Endothelial cell of umbilical vein (primary cell): ENCODE measurements around the gene GOLGA6L9. TPM values are rescaled to one million over a fixed set of nuclear protein-coding genes. Genes with fewer than 3 reads are reported as not detected.
"Not testable (repeated sequence)": the region's sequence is repeated elsewhere in the genome, so short reads cannot be mapped to it uniquely, and the experiment has no call there.

Source experiments
- BruUV-seq: library from RNA; stranded (reverse); fragments of 400-500 nt; replicated peaks from 2 replicates; lab custom pipeline; 2021; lab: Mats Ljungman, UMichigan
- CTCF ChIA-PET: fragments of 300-600, 350-600 bp; sonication (Branson Sonifier 250); formaldehyde crosslinking; loops from one replicate; lab custom pipeline; 2021; ENCODE audit warnings: antibody characterized with exemption, inconsistent platforms; lab: Charles Lee
- POLR2A ChIA-PET: fragments of 300-600, 350-600 bp; sonication (Branson Sonifier 250); formaldehyde crosslinking; loops from one replicate; lab custom pipeline; 2021; ENCODE audit warnings: antibody characterized with exemption, inconsistent platforms; lab: Charles Lee
- DNase-seq: peaks from one replicate; pipeline ENCODE4 v3.0.0-alpha.2; 2011; ENCODE audit warnings: low read depth, low spot score
- FAIRE-seq: peaks from 2 replicates; lab custom pipeline; 2011; peaks lifted over from hg19 to GRCh38; lab: Jason Lieb, UNC
- H2AFZ ChIP-seq: 2 replicates; pipeline ENCODE4 v1.6.0; 2012; ENCODE audit warnings: low read depth, low read length, control low read depth, inconsistent platforms
- H3K27ac ChIP-seq: 2 replicates; pipeline ENCODE4 v1.5.1; 2011; ENCODE audit warnings: low read depth, mild to moderate bottlenecking, control low read depth, low read length, moderate library complexity; ENCODE audit not compliant: insufficient read depth
- H3K27me3 ChIP-seq, 2 experiments: 2 replicates each; pipeline versions ENCODE4 v1.6.0 to v1.6.1; 2011; ENCODE audit warnings: low read length in 2 of 2, mixed read lengths in 1 of 2; ENCODE audit not compliant: control insufficient read depth in 2 of 2, insufficient read depth in 2 of 2
- H3K36me3 ChIP-seq, 2 experiments: 2 replicates in 1 of 2; 3 replicates in 1 of 2; pipeline ENCODE4 v1.5.1; 2011; ENCODE audit warnings: low read length in 2 of 2, mild to moderate bottlenecking in 1 of 2, moderate library complexity in 1 of 2; ENCODE audit not compliant: control insufficient read depth in 2 of 2, insufficient read depth in 2 of 2; ENCODE audit errors: extremely low read depth in 1 of 2
- H3K4me1 ChIP-seq: 3 replicates; pipeline ENCODE4 v1.5.1; 2011; ENCODE audit warnings: mild to moderate bottlenecking, low read length; ENCODE audit not compliant: control insufficient read depth, insufficient read depth; ENCODE audit errors: extremely low read depth
- H3K4me2 ChIP-seq: 2 replicates; pipeline ENCODE4 v1.6.1; 2011; ENCODE audit warnings: low read length, control low read depth, mixed read lengths; ENCODE audit not compliant: insufficient read depth
- H3K4me3 ChIP-seq, 3 experiments: fragments of 200-600 bp in 1 of 3; sonication (generic), shearing (Covaris generic) in 1 of 3; replicated peaks in 1 of 3; 2 replicates each; pipeline ENCODE4 v1.5.1; 2011 to 2016; ENCODE audit warnings: control low read depth in 3 of 3, low read length in 3 of 3, mild to moderate bottlenecking in 2 of 3, inconsistent platforms in 1 of 3, low read depth in 1 of 3, moderate library complexity in 1 of 3; ENCODE audit not compliant: insufficient read depth in 1 of 3
- H3K79me2 ChIP-seq: 2 replicates; pipeline ENCODE4 v1.6.0; 2012; ENCODE audit warnings: low read length, inconsistent platforms; ENCODE audit not compliant: control insufficient read depth, insufficient read depth
- H3K9ac ChIP-seq: replicated peaks from 2 replicates; pipeline ENCODE3; 2011; ENCODE audit warnings: low read length, control low read depth; ENCODE audit not compliant: insufficient read depth; ENCODE audit errors: extremely low read depth
- H3K9me1 ChIP-seq: replicated peaks from 3 replicates; pipeline ENCODE4 v1.6.0; 2011; ENCODE audit warnings: mild to moderate bottlenecking, low read length; ENCODE audit not compliant: control insufficient read depth, insufficient read depth; ENCODE audit errors: extremely low read depth
- H3K9me3 ChIP-seq: replicated peaks from 2 replicates; pipeline ENCODE4 v1.5.1; 2012; ENCODE audit warnings: low read length, inconsistent platforms; ENCODE audit not compliant: control insufficient read depth, insufficient read depth
- H4K20me1 ChIP-seq: replicated peaks from 2 replicates; pipeline ENCODE3; 2011; ENCODE audit warnings: mild to moderate bottlenecking, low read length; ENCODE audit not compliant: control insufficient read depth, insufficient read depth; ENCODE audit errors: extremely low read depth
- EZH2 ChIP-seq: IDR thresholded peaks from 2 replicates; pipeline ENCODE4 v1.6.1; 2012; ENCODE audit warnings: borderline replicate concordance, low read depth, mild to moderate bottlenecking, moderate library complexity, low read length, inconsistent platforms; ENCODE audit not compliant: severe bottlenecking
- FOS ChIP-seq: IDR thresholded peaks from 2 replicates; pipeline ENCODE4 v1.6.1; 2011; ENCODE audit warnings: mild to moderate bottlenecking, low read length, moderate library complexity, borderline replicate concordance; ENCODE audit not compliant: insufficient read depth
- GATA2 ChIP-seq: IDR thresholded peaks from 2 replicates; pipeline ENCODE4 v1.7.0; 2011; ENCODE audit warnings: low read depth, mild to moderate bottlenecking, moderate library complexity, mixed read lengths, low read length; ENCODE audit not compliant: insufficient read length, insufficient read depth
- JUN ChIP-seq: IDR thresholded peaks from 2 replicates; pipeline ENCODE4 v1.6.1; 2011; ENCODE audit warnings: borderline replicate concordance, low read depth; ENCODE audit not compliant: insufficient read length, insufficient read depth
- MYC ChIP-seq: IDR thresholded peaks from one replicate; pipeline ENCODE4 v1.6.1; 2011; ENCODE audit warnings: mild to moderate bottlenecking, low read depth, low read length
- POLR2A ChIP-seq: IDR thresholded peaks from 2 replicates; pipeline ENCODE4 v1.6.1; 2012; ENCODE audit warnings: low read depth, mild to moderate bottlenecking, control low read depth, low read length
- POLR2AphosphoS5 ChIP-seq: IDR thresholded peaks from 2 replicates; pipeline ENCODE4 v1.6.1; 2012; ENCODE audit warnings: low read depth, mild to moderate bottlenecking, control low read depth, low read length, moderate library complexity; ENCODE audit not compliant: insufficient read depth
- dilution Hi-C: fragments of 300-500 bp; cut with MboI; formaldehyde crosslinking; loops from one replicate; pipeline ENCODE4 v1.15.0; 2019; ENCODE audit warnings: low sequenced_read_pairs; ENCODE audit not compliant: extremely low pct_ligation_motif_present
- intact Hi-C: fragments of 100-400 bp; cut with micrococcal nuclease; formaldehyde crosslinking; loops from one replicate; pipeline ENCODE4 v1.10.0; 2022
- polyA plus RNA-seq, 4 experiments: library from polyadenylated mRNA; depleted of rRNA in 3 of 4; stranded (reverse) in 3 of 4; unstranded in 1 of 4; fragments of >200 nt; gene quantifications; 2 replicates each; pipeline versions ENCODE4 v1.2.1 to v1.2.3, GENCODE V29; 2011 to 2012; ENCODE audit warnings: missing spikeins in 1 of 4
- total RNA-seq: library from RNA; stranded (reverse); gene quantifications from 2 replicates; pipeline ENCODE4 v1.2.3, GENCODE V29; 2021
- TF ChIP-seq, protein P1 (sequence below): IDR thresholded peaks from 2 replicates; pipeline ENCODE4 v1.6.1; 2011; ENCODE audit not compliant: insufficient read depth, insufficient read length
- TF ChIP-seq, protein P2 (sequence below), 2 donors: IDR thresholded peaks; 1 replicate in 1 of 2; 2 replicates in 1 of 2; pipeline ENCODE4 v1.5.1; 2011; ENCODE audit warnings: low read length in 2 of 2, mild to moderate bottlenecking in 2 of 2, moderate library complexity in 2 of 2, control low read depth in 1 of 2, inconsistent platforms in 1 of 2, low read depth in 1 of 2; ENCODE audit not compliant: insufficient read depth in 1 of 2; ENCODE audit errors: extremely low read depth in 1 of 2

GOLGA6L9 gene
- total and polyA plus RNA-seq, 2 donors (not counting 3 experiments of a cell fraction or from before 2014, with no cell fraction given): 1.3 to 3.8 TPM

DNA sequence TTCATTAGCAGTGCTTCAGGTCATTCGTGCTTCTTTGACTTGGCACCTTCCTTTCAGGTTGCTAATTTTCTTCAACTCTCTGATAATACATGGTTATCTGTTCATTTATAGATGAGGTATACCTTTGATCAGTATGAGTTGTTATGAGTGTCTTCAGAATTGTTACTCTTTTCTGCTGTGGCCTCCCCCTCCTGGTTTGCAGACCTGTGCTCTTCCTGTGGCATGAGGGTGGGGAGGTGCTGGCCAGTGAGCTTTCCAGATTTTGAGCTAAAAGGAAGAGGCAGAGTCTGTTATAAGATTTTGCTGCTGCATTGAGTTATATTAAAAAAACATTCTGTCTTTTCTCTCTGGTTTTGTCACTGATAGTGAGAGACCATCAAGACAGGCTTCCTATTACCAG is 30.8 kb upstream of the GOLGA6L9 start:
- no peaks in the 10 kb centered on the region for H3K9me3 ChIP-seq
- no peaks in the 10 kb centered on the region for H3K79me2 ChIP-seq
- dilution Hi-C loops: no loop called here
- ChIA-PET POLR2A (no interaction called here), CTCF (no interaction called here)
- no peak for FAIRE-seq
- no peak overlapping the region for H3K4me2 ChIP-seq
- intact Hi-C loops: no loop called here
- H3K9me1 ChIP-seq: no peaks in the 10 kb centered on the region
- TF ChIP-seq POLR2A (no peak), GATA2 (no peak), POLR2AphosphoS5 (no peak), FOS (no peak), JUN (no peak), MYC (no peak), EZH2 (no peak)
- TF ChIP-seq, protein P1, sequence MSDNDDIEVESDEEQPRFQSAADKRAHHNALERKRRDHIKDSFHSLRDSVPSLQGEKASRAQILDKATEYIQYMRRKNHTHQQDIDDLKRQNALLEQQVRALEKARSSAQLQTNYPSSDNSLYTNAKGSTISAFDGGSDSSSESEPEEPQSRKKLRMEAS: no peak
- TF ChIP-seq, protein P2, sequence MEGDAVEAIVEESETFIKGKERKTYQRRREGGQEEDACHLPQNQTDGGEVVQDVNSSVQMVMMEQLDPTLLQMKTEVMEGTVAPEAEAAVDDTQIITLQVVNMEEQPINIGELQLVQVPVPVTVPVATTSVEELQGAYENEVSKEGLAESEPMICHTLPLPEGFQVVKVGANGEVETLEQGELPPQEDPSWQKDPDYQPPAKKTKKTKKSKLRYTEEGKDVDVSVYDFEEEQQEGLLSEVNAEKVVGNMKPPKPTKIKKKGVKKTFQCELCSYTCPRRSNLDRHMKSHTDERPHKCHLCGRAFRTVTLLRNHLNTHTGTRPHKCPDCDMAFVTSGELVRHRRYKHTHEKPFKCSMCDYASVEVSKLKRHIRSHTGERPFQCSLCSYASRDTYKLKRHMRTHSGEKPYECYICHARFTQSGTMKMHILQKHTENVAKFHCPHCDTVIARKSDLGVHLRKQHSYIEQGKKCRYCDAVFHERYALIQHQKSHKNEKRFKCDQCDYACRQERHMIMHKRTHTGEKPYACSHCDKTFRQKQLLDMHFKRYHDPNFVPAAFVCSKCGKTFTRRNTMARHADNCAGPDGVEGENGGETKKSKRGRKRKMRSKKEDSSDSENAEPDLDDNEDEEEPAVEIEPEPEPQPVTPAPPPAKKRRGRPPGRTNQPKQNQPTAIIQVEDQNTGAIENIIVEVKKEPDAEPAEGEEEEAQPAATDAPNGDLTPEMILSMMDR (IDR thresholded peaks at IDR 0.05; ENCODE audit: extremely low read depth in 1 of 2, insufficient read depth in 1 of 2, low read depth in 1 of 2, low read length in 2 of 2): no peak
- DNase-seq: no peak
- H3K4me1 ChIP-seq: no peaks in the 10 kb centered on the region
- no peak overlapping the region for H3K27ac ChIP-seq
- no peaks in the 10 kb centered on the region for H3K36me3 ChIP-seq
- no peak overlapping the region for H3K9ac ChIP-seq
- H3K4me3 ChIP-seq: no peak overlapping the region
- no TSS peak for BruUV-seq
- H2AFZ ChIP-seq: no peak overlapping the region
- H3K27me3 ChIP-seq: no peaks in the 10 kb centered on the region
- no peaks in the 10 kb centered on the region for H4K20me1 ChIP-seq

DNA sequence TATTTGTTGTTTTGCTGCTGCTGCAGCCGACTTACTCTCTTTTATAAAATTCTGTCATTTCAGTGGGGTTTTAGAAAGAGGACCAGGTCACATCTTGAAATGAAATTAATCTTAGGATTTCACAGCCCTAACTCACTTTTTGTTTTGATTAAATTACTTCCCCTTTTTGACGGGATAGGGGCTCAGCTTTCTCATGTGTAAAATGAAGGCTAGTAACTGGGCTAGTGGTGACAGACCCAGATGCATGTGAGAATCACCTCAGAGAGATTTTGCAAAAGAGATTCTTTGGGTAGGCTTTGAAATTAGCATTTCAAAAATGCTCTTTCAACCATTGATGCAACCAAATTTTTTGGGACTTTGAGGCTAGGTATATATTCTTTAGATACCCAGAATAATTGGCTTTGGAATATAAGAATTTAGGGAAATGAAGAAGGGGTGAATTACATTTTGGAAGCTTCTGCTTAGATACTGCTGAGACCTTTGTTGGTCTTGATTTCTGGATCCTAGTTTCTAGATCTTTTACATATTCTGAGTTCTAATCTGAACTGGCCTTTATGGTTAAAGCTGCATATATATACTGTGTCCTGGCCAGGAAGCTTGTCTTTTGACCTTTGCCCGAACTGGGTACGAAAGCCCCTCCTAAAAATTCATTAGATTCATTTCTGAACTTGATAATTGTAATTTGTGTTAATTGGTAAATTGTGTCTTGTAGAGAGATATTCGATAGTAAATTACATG is 30.1 kb upstream of the GOLGA6L9 start:
- dilution Hi-C loops, H3K9ac ChIP-seq, H3K27me3 ChIP-seq, H3K79me2 ChIP-seq, DNase-seq, H4K20me1 ChIP-seq, H3K27ac ChIP-seq, H3K36me3 ChIP-seq, H3K4me1 ChIP-seq, intact Hi-C loops, BruUV-seq, FAIRE-seq, H3K4me2 ChIP-seq, H2AFZ ChIP-seq, H3K4me3 ChIP-seq, H3K9me3 ChIP-seq, POLR2A ChIA-PET, H3K9me1 ChIP-seq: not testable (repeated sequence)
- CTCF ChIA-PET: interaction anchor here (0.6 kb wide), 1 partner anchor 101 kb away, joined by 5 read pairs; no protein-coding TSS in a partner anchor

DNA sequence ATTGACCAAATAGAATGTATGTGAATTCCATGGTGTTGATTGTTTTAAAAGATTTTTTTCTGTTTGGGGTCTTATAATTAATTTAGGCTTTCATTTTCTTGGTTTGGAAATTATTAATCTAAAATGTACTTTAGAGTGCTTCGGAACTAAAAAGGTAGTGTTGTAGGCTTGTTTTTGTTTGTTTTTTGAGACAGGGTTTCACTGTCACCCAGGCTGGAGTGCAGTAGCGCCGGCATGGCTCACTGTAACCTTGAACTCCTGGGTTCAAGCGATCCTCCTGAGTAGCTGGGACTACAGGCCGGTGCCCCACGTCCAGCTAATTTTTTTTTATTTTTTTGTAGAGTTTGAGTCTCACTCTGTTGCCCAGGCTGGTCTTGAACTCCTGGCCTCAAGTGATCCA is 27.7 kb upstream of the GOLGA6L9 start:
- H3K27ac ChIP-seq, H3K36me3 ChIP-seq, H3K4me2 ChIP-seq, DNase-seq, intact Hi-C loops, H3K9ac ChIP-seq, FAIRE-seq, H3K4me3 ChIP-seq, dilution Hi-C loops, H3K9me1 ChIP-seq, H3K4me1 ChIP-seq, H3K27me3 ChIP-seq, H4K20me1 ChIP-seq, POLR2A ChIA-PET, H2AFZ ChIP-seq, H3K79me2 ChIP-seq, BruUV-seq, H3K9me3 ChIP-seq, CTCF ChIA-PET: not testable (repeated sequence)
